NCI-H2171 (cell line): ENCODE measurements around the gene ARPC5.

Source experiments
- DNase-seq: peaks from one replicate; lab custom pipeline; 2025; lab: John Stamatoyannopoulos, UW

The ARPC5 gene

DNA sequence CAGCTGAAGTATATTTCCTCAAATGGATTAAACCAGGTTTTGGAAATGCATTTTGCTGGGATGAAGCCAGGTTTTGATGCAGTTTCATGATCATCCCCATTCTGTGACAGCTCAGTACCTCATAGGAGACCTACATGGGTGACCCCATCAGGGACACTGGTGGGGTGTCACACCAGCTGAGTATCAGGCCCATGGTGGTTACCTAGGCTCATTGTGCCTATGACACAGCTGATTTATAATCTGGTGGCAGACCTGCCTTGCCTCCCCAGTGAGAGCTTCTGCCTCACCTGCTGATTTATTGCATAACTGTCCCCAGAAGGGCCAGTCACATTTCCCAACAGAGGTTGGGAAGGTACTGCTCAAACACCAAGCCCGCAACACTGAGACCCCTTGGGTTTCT lies 49.1 kb downstream of the ARPC5 start:
- DNase-seq, result no peak

DNA sequence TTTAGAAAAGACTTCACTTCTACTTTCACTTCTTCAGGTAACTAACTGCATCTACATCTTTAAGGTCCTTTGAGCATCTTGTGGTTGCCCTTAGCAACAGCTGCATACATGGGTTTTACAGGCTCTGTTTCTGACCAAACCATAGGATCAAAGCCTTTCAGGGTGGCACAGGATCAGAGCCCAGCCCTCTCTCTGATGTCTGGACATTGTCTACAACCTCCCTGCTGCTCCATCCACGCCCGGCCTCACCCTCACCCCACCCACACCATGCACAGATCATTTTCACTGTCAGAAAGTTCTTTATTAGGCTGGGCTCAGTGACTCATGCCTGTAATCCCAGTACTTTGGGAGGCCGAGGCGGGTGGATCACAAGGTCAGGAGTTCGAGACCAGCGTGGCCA lies 50.5 kb downstream of the ARPC5 start:
- DNase-seq, result no peak

DNA sequence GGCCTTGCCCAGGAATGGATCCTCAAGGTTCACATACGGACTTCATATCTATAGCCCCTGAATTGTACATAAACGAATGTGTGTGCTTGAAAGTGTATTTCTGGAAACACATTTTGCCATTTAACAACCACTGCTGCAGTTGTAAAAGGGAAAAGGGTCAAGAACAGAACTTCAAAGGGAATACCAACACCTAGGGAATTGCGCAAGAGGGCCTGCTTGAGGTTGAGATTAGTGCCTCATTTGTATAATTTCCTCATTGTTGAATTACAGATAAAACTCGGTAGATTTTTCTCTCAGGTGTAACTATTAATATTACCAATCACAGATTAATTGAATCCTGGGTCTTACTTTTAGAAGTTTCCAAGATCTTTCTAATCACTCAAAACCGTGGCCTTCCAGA lies 51.4 kb downstream of the ARPC5 start:
- no peak for DNase-seq

DNA sequence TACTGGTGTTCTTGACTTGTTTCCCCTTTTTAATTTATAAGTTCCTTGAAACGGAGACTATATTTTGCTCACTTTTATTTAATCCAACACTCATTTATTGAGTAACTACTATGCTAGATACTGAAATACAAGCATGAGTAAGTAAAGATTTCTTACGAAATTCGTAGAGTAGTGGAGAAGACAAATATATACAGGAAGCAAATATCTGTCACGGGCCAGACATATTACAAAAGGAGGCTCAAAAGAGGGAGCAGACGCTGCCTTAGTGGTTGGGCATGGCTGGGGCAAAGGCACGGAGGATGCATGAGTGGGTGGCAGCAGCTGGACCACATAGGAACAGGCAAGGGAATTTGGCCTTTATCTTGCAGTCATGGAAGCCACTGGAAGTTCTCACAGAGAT lies 52.1 kb downstream of the ARPC5 start:
- DNase-seq, result no peak

DNA sequence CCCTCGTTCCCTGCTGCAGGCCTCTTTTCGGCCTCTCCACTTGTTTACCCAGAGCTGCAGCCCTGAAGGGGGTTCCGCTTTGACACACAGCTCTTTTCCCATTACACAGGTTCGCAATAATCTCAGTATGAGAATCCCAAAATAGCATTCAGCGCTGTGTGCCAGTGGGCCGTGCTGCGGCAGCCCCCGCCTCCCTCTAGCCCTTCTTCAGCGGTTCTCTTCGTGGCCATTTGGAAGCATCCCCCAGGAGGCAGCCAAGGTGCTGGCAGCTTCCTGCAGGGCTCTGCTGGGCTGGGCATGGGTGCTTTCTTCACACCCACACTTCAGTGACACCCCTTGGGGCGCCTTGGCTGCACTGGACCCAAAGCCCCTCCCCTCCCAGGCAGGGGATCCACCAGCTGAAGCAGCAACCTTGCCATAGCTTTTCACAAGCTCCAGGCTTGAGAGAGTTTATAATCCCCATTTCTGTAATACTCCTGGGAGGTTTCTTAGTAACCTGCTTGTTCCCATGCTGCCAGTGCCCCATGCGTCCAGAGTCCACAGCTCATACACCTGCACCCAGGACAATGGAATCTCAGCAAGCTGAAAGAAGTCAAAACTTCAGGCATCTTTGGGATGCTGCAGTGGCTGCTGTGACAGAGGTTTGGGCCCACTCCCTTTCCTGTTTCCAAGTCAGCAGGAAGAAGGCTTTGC lies 53.4 kb downstream of the ARPC5 start:
- DNase-seq, result no peak

DNA sequence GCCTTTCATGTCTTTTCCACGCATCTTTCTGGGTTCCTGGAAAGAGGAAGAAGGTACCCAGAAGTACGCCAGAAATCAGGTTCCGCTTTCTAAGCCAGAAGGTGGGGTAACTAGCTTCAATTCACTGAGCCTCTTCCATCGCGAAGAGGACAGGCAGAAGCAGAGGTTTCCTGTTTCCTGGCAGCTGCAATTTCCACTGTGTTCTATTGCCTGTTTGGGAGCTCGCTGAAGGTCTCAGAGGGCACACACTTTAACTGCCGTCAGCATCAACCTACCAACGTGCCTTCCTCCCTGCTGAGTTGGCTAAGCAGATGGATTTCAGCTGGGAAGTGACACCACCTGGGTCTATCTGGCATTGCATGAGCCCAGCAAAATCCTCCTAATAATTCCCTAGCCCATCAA lies 55.3 kb downstream of the ARPC5 start:
- DNase-seq, result peak; percentile 84

DNA sequence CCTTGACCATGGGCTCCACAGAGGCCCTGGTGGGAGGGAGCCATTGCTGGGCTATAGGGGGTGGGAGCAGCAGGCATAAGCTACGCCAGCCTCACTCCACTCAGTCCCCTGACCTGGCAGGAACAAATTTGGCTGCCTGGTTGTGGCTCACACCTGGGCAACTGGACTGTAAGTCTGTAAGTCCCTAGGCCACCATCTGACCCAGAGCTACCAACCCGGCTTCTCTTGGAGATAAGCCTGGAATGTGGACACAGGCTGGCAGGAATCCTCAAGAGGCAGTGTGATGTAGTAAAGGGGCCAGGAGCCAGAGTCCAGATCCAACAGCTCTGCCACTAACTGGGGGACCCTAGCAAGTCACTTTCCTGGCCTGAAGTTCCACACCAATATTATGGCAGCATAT lies 56.7 kb downstream of the ARPC5 start:
- no peak for DNase-seq

DNA sequence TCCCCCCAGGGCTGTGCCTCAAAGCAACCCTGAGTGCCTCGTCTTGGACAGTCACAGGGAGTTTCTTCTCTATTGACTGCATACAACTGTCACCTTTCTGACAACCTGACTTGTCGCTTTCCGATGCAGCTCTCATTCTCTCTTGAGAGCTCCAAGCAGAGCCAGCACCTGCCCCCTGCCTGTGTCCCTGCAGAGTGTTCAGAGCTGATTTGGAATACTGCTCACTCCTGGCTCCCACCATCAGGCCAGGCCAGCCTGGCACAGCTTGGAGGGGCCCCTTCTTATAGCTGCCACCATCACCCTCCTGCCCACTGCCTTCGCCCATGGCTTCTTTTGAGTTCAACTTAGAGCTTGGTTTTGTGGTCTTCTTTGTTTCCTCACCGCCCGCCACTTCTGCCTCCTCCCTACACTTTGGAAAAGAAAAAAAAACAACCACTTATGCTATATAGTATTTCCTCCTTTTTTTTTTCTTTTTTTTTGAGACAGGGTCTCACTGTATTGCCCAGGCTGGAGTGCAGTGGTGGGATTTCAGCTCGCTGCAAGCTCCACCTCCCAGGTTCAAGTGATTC lies 57.6 kb downstream of the ARPC5 start:
- no peak for DNase-seq

DNA sequence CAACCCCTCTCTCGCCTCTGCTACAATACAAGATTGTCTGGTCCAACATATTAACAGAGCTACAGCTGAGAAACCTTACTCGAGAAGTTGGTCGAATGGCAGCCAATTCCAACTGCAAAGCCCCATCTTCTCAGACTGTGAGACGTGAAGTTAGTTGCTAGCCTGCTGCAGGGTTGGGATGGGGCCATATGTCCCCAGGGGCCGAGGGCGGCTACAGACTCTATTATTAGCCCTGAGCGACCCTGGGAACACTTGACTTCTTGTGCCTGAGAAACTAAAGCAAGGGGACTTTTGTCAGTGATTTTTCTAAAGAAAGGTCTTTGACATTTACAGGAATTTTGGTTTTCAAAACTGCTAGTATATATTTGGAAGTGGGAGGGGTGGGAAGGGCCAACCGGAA lies 59.0 kb downstream of the ARPC5 start:
- DNase-seq, result no peak

DNA sequence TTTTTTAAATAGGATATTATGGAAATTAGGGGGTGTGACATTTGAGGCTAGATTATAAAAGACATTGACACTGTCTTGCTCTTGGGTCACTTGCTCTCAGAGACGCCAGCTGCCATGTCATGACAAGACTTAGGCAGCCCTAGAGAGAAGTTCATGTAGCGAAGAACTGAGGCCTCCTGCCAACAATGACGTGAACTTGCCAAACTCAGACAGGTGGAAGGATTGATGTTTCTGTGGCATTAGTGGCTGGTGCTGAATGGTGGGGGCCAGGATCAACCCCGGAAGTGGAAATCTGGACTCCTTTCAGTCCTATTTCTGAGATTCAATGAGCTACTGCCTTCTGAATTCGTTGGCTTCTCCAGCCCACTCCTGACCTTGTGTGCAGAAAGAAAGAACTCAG lies 60.0 kb downstream of the ARPC5 start:
- no peak for DNase-seq

DNA sequence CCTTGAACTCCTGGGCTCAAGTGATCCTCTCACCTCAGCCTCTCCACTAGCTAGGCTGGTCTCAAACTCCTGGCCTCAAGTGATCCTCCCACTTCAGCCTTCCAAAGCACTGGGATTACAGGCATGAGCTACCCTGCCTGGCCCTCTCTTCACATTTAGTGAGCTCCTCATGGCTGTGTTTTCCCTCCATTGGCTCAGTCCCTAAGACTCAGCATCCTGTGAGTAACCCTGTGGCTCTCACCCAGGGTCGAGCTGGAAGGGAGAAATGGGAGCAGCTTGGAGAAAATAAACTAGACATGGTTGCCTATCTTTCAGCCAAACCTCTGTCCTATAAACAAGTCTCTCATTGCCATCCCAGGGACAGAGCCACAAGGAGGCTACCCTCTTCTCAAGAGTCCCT lies 62.9 kb downstream of the ARPC5 start:
- no peak for DNase-seq

DNA sequence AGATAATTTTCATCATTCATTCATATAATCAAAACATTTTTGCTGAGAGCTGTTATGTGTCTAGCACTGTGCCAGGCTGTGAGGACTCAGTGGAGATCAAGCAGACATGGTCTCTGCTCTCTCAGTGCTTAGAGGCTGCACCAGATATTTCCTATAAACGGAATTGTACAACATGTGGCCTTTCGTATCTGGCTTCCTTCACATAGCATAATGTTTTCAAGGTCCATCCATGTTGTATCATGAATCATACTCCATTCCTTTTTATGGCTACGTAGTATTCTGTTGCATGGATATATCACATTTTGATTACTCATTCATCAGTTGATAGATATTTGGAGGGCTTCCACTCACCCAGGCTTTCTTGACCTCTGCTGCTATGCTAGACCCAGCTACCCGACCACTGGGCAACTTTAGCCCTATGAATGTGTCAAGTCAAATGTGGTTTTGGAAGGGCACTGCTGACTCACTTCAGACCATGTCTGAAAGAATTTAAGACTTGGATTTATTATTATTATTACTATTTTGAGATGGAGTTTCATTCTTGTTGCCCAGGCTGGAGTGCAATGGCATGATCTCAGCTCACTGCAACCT lies 63.8 kb downstream of the ARPC5 start:
- DNase-seq, result no peak
